ENCODE measurements around the gene SLC22A2. TPM values are rescaled to one million over a fixed set of nuclear protein-coding genes. Genes with fewer than 3 reads are reported as not detected.

Gene SLC22A2
- total and polyA plus RNA-seq, 2 of the 13 experiments (the other 11 are each of a cell fraction or from before 2014, with no cell fraction given), result not detected

- peak; percentile 44; the same call in 1 of the 2 replicates for TF ChIP-seq ZNF350 (CRISPR knock-in tag; IDR thresholded peaks at IDR 0.05; ENCODE audit: borderline replicate concordance, low read depth)
- TF ChIP-seq ZNF143 (CRISPR knock-in tag; IDR thresholded peaks at IDR 0.05), result peak; percentile 46; the same call in 1 of the 2 replicates
- TF ChIP-seq ZHX1 (CRISPR knock-in tag; IDR thresholded peaks at IDR 0.05; ENCODE audit: low read depth), result no peak
- TF ChIP-seq ZFP91 (CRISPR knock-in tag; IDR thresholded peaks at IDR 0.05; ENCODE audit: borderline replicate concordance), result peak; percentile 75
- 0 out of 2 replicates have a peak, but pooled peaks have one; percentile 25 for TF ChIP-seq BCL3 (CRISPR knock-in tag; IDR thresholded peaks at IDR 0.05)
- TF ChIP-seq DMAP1 (CRISPR knock-in tag; IDR thresholded peaks at IDR 0.05), result peak; percentile 39; the same call in 1 of the 2 replicates
- no peak for TF ChIP-seq DDIT3 (CRISPR knock-in tag; IDR thresholded peaks at IDR 0.05)
- TF ChIP-seq ZNF407 (CRISPR knock-in tag; IDR thresholded peaks at IDR 0.05; ENCODE audit: not compliant biosample characterization), result no peak
- no peak for TF ChIP-seq CHD4 (IDR thresholded peaks at IDR 0.05; ENCODE audit: borderline replicate concordance, low read length)
- 0 out of 2 replicates have a peak, but pooled peaks have one; percentile 43 for TF ChIP-seq ZSCAN21 (CRISPR knock-in tag; IDR thresholded peaks at IDR 0.05; ENCODE audit: borderline replicate concordance)
- no peak for TF ChIP-seq PBX3 (CRISPR knock-in tag; IDR thresholded peaks at IDR 0.05; ENCODE audit: borderline replicate concordance)
- no peak for TF ChIP-seq TP53 (CRISPR knock-in tag; conservative IDR thresholded peaks at IDR 0.05)
Measured at GRCh38 chr6:160300076-160300695, 41.6 kb upstream of the SLC22A2 start (continued).

Measured in HepG2 (cell line).